Right renal pelvis (tissue), 4 donors: ENCODE results near the gene C22orf42. TPM values are rescaled to one million over a fixed set of nuclear protein-coding genes. Genes with fewer than 3 reads are reported as not detected.
"Not testable (repeated sequence)": the region's sequence is repeated elsewhere in the genome, so short reads cannot be mapped to it uniquely, and the experiment has no call there.

Source experiments
- DNase-seq, 4 donors: peaks; one replicate each; pipeline ENCODE4 v3.0.0-alpha.2; 2013; ENCODE audit warnings: low read depth in 4 of 4, low spot score in 3 of 4, missing footprints in 1 of 4
- polyA plus RNA-seq, 4 donors: library from polyadenylated mRNA; unstranded; fragments of 120-200 nt; gene quantifications; one replicate each; pipeline ENCODE4 v1.2.1, GENCODE V29; 2013; ENCODE audit not compliant: insufficient read length in 4 of 4

C22orf42 gene, protein sequence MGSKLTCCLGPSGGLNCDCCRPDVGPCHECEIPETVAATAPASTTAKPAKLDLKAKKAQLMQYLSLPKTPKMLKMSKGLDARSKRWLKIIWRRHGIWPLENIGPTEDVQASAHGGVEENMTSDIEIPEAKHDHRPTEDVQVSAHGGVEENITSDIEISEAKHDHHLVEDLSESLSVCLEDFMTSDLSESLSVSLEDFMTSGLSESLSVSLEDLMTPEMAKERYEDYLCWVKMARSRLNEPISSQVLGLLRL
- not detected for polyA plus RNA-seq

DNA sequence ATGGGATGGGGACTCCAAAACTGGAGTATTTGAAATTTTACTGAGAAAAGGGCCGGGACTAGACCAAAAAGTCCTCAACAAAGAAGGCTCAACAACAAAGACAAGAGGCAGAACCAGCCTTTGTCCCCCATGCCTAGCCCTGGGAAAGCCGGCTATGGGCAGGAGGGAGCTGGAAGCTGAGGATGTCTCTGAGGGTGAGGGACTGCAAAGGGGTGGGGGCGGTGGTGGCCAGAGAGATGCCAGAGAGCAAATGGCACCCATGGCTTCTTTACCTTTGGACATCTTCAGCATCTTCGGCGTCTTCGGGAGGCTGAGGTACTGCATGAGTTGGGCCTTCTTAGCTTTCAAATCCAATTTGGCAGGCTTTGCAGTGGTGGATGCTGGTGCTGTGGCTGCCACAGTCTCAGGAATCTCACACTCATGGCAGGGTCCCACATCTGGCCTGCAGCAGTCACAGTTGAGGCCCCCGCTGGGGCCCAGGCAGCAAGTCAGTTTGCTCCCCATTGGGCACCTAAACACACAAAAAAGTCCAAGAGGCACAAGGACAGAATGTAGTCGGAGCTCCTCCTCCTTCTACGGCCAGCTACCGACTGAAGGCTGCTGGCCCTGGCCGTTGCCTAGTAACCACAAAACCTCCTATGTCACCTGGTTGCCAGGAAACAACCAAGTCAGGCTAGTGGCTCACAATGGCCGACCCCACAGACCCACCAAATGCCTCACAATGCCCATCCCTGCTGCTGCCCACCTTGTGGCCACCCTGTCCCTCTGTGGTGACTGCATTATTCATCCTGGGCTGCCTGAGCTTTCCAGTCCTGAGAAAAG is at the start of gene C22orf42:
Gene C22orf42 (minus strand): TSS at position 592 of the 822 bp plus-strand sequence. CDS start 88 bp downstream, at position 504.
- DNase-seq, result no peak

DNA sequence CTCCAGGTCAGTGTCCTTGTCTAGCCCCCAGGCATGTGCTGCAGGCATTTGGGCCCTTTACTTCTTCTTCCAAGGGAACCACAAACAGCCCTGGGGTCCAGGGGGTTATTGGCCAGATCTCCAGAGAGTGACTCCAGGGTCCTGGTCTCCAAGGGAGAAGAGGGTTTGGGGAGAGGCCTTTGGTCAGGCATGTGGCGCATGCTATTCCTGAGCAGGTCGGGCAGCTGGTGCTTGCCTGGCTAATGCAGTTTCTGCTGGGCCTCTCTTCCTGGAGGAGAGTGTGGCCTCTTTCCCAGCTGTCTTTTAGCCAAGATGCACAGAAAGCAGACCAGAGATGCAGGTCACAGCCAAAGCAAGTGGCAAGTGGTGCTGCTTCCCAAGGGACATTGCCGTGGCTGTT is 49.6 kb upstream of the C22orf42 start:
- no peak for DNase-seq

DNA sequence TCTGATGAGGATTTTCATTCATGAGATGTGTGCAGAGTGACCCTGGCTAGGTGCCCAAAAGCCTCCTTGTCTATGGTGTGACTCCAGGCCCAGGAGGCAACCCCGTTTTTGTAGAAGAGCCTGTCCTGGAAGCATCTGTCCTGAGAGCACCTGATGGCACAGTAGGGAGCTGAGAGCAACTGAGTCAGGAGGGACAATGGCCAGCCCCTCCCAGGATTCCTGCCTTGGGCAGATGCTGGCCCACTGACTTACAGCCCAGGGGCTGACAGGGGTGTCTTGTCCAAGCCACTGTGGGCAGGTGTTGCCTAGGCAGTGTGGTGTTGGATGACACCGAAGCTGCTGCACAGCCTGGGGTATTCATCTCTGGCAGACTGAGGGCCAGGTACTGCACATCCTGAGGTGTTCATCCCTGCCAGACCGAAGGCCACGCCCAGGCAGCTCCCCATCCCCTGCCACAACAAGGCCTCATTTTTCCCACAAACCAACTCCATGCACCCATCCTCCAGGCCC is 48.9 kb upstream of the C22orf42 start:
- DNase-seq, result no peak

DNA sequence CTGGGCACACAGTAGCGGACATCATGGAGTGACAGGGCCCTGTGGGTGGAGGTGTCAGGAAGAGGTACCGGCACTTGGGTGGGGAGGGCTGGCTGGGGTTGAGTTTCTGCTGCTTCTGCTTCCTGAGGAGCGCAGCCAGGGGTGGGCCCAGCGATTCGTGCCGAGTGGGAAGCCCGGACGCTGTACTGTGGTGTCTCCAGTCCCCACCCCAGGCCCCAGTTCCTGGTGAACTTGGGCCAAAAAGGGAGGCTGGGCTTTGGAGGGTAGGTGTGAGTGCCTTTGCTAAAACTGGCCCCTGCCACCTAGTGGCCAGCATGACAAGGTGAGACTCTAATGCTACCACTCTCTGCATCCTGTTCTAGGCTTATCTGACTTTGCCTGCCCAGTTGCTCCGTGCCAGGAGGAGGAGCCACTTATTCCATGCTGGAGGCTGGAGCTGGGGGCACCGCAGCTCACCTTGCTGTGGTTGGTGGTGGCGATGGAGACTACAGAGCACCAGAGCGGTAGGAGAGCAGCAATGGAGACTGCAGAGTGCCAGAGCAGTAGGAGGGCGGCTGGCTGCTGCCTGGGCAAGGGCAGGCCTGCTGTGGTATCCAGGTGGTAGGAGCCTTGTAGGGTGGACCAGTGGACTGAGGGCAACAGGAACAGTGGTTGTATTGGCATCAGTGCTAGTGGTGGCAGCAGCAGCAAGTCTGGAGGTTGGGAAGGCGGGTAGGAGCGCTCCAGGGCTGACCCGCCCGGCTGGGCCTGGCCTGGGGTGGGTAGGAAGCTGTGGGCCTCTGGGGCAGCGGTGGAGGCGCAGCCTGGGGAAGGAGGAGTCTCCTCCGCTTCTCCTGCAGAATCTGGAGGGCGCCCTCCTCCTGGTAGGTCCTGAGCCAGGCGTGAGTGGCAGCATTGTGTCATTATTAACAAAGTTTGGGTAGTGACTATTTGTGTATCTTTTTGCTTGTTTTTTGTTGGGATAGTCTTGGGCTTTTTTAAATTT is 48.0 kb upstream of the C22orf42 start:
- no peak for DNase-seq

DNA sequence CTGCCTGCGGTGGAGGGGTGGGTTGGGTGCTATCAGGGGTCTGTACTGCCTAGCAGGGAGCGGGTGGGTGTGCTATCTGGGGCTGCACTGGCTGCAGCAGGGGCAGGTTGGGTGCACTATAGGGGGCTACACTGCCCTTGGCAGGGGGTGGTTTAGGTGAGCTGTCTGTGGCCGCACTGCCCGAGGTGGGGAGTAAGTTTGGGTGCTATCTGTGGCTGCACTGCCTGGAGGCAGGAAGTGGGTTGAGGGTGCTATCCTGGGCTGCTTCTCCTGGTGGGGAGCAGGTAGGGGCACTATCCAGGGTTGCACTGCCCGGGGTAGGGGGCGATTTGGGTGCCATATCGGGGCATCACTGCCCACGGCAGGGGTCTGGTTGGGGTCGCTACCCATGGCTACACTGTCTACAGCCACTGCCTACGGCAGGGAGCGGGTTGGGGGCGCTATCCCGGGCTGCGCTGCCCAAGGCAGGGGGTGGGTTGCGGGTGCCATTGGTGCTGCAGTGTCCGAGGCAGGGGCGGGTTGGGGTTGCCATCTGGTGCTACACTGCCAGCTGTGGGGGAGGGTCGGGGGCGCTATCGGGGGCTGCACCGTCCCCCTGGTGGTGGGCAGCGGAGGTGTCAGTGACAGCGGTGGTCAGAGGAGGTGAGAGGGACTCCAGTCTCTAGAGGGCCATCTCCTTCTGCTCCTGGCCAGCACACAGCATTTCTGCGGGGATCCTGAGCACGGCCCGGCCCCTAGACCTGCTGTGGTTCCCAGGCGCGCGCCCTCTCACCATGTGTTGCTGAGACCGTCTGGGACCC is 47.1 kb upstream of the C22orf42 start:
- DNase-seq, result no peak

DNA sequence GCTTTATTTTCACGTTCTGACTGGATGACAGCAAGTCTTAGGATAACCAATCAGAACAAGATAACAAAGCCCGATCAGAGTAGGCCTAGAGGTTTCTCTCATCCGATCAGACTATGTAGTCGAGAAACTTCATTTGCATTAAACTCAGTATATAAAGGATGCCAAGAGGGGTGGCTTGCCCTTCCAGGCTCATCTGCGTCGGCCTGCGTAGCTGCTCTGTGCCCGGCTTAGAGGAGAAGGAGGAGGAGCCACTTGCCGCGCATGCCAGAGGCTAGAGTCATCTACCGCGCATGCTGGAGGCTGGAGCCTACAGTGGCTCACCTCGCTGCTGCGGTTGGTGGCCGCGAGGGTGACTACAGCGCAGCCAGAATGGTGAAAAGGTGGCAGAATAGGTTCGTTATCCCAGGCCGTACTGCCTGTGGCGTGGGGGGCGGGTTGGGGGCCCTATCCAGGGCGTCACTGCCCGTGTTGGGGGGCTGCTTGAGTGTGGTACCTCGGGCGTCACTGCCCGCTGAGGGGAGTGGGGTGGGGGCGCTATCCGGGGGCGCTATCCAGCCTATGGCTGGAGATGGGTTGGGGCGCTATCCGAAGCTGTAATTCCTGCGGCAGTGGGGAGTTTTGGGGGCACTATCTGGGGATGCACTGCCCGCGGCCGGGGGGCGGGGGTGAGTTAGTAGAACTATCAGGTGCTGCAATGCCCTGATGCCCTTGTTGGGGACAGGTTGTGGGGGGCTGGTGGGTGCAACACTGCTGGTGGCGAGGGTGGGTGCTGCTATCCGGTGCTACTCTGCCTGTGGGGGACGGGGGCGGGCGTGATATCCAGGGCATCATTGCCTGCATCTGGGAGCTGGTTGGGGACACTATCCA is 46.0 kb upstream of the C22orf42 start, which contains the start of gene RFPL2:
Gene RFPL2 (minus strand): TSS at position 218 of the 867 bp plus-strand sequence. CDS start 2,622 bp downstream, outside the sequence.
- DNase-seq, result no peak

DNA sequence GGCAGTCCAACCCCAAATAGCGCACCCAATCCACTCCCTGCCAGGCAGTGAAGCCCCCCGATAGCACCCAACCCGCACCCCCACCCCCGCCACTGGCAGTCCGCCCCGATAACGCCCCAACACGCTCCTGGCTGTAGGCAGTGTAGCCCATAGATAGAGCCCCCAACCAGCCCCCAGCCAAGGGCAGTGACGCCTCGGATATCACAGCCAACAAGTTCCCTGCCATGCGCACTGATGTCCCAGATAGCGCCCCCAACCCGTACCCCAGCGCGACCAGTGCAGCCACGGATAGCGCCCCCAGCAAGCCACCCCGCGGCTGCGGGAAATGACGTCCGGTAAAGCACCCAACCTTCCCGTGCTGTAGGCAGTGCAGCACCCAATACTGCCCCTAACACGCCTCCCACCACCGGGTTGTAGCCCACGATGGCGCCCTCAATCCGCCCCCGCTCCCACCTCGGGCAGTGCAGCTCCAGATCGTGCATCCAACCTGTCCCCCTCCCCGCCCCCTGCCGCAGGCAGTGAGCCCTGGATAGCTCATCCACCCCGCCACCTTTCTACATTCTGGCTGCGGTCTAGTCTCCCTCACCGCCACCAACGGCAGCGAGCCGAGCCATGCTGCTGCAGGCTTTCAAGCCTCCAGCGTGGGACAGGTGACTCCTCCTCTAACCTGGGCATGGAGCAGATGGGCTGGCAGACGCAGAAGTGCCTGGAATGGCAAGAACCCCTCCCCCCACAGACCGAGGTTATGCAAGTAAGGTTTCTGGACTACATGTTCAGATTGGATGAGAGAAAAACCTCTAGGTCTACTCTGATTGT is 45.1 kb upstream of the C22orf42 start:
- no peak for DNase-seq

DNA sequence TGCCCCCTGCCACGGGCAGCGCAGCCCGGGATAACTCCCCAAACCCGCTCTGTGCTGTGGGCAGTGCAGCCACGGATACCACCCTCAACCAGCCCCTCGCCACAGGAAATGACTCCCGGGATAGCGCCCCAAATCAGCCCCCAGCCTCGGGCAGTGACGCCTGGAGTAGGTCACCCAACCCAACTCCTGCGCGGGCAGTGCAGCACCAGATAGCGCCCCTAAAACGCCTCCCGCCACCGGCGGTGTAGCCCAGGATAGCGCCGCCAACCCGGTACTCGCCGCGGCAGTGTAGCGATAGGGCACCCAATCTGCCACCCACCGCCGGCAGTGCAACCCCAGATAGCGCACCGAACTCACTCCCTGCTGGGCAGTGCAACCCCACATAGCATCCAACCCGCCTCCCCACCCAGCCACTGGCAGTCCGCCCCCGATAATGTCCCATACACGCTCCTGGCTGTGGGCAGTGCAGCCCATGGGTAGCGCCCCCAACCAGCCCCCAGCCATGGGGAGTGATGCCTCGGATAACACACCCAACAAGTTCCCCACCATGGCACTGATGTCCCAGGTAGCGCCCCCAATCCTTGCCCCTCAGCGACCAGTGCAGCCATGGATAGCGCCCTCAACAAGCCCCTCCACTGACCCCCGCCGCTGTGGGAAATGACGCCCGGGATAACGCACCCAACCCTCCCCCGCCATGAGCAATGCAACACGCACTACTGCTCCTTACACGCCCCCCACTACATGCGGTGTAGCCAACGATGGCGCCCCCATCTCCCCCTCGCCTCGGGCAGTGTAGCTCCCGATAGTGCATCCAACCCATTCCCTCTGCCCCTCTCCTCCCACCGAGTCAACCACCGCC is 44.3 kb upstream of the C22orf42 start:
- no peak for DNase-seq

DNA sequence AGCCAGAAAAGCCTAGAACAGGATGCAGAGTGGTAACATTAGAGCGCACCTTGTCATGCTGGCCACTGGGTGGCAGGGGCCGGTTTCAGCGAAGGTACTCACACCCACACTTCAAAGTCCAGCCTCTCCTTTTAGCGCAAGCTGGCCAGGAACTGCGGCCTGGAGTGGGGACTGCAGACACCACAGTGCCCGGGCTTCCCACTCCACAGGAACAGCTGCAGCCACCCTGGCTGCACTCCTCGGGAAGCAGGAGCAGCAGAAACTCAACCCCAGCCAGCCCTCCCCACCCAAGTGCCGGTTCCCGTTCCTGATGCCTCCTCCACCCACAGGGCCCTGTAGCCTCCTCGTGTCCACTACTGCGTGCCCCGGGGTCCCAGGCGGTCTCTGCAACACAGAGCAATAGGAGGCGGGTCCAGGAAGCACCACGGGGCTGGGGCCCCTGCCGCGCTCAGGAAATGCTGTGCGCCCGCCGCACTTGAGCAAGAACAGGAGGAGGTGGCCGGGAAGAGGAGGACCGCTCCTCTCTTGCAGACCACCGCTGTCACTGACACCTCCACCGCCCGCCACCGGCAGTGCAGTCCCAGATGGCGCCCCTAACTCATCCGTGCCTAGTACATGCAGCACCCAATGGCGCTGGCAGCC is 43.6 kb upstream of the C22orf42 start:
- peak; percentile 28 to 46 (median 38) for DNase-seq

DNA sequence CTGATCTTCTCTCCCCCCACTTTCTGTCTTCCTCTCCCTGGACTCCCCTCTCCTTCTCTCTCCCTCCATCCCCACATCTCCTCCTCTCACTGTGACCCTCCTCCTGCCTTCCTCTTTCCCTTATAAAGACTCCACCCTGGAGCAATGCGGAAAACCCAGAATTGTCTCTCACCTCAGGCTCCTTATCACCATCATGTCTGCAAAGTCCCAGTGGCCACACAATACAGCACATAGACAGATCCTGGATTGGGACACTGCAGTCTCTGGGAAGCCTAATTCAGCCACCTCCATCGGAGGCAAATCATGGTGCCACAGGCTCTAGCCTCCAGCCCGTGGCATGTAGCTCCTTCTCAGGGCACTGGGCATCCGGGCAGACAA is 43.0 kb upstream of the C22orf42 start:
- no peak for DNase-seq

DNA sequence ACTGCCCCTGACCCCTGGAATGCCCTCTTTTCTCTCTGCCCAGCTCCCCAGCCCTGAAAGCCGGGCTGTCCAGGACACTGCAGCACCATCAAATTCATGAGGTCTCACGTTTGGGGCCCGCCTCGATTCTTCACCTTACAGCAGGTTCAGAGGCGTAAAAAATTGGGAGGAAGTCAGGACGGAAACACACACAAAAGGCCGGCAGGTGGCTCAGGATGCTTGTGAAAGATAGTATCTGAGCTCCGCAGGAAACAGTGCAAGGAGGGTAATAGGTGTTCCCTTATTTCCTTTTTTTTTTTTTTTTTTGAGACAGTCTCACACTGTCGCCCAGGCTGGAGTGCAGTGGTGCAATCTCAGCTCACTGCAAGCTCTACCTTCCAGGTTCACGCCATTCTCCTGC is 41.6 kb upstream of the C22orf42 start:
- DNase-seq, result no peak

DNA sequence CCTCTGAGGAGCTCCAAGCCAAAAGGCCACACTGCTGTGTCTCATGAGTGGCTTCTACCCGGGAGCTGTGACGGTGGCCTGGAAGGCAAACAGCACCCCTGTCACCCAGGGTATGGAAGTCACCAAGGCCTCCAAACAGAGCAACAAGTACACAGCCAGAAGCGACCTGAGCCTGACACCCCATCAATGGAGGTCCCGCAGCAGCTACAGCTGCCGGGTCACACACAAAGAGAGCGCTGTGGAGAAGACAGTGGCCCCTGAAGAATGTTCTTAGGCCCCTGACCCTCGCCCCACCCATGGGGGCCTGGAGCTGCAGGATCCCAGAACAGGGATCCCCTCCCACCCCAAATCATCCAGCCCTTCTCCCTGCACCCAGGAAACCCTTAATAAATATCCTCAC is 40.9 kb upstream of the C22orf42 start:
- DNase-seq, result no peak

DNA sequence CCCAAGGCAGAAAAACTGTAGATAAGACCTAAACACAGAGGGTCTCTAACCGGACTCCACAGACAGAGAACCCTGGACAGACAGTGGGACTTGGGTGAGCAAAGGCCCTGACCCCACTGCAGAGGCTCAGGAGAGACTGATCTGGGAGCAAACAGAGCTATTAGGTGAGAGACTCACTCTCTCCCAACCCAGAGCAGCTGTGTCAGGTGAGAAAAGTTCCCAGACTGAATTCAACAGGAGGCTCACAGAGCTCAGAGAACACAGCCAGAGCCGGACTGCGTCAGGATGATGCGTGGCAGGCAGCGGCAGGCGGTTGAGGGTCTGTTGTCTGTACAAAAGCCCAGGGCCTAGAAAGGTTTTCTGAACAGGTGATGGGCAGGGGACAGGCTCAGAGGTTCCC is 40.2 kb upstream of the C22orf42 start:
- DNase-seq, result no peak

DNA sequence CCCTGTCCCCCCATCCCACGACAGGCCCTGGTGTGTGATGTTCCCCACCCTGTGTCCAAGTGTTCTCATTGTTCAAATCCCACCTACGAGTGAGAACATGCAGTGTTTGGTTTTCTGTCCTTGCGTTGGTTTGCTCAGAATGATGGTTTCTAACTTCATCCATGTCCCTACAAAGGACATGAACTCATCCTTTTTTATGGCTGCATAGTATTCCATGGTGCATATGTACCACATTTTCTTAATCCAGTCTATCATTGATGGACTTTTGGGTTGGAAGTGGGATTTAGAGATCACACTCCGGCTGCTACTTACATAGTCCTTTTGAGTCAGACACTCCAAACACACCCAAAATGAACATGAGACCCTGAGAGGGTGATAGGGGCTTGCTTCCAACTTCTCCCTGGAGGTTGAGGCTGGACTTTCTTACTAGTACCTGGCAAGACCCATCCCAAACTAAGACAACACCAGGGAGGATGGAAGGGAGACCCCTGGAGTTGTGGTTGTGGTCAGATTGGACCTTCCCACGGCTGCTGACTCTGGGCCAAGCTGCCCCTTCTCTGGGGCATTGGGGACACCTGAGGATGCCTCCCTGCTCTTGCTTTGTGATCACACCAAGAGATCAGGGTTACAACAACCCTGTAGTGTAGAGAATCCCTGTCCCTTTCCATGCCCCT is 38.6 kb upstream of the C22orf42 start:
- DNase-seq, result not testable (repeated sequence)

DNA sequence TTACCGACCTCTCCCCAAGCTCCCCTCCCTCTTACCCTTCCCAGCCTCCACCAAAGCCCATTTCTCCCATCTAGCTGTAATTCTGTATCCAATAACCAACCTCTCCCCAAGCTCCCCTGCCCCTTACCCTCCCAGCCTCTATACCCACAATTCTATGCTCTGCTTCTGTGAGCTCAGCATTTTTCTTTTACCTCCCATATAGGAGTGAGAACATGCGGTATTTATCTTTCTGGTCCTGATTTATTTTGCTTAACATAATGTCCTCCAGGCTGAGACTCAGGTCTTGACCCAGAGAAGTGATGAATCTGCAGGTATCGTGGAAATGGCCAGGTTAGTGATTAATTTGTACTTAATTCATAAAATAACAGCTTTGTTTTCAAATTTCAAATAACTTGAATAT is 36.8 kb upstream of the C22orf42 start:
- not testable (repeated sequence) for DNase-seq

DNA sequence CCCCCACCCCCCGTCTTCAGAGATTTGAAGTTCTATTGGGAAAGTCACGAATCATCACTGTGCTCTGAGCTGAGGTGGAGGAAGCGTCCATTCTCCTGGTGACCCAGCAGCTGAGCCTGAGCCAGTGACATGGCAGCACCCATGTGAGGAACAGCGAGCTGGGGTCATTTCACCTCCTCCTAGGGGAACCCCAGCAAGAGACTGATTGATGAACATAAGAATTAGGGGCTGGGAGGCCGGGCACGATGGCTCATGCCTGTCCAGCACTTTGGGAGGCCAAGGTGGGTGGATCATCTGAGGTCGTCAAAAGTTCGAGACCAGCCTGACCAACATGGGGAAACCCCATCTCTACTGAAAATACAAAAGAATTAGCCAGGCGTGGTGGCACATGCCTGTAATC is 34.2 kb upstream of the C22orf42 start:
- not testable (repeated sequence) for DNase-seq
